GM12801 (cell line): Measurements from ENCODE around the gene GTF2A1.

Source experiments
- CTCF ChIP-seq: IDR thresholded peaks from one replicate; pipeline ENCODE4 v1.5.1; 2011; ENCODE audit warnings: control low read depth; ENCODE audit not compliant: insufficient read length; ENCODE audit errors: extremely low read depth

The GTF2A1 gene

GRCh38 chr14:81208489-81208888, 12.3 kb downstream of the GTF2A1 start:
- no peak for TF ChIP-seq CTCF

GRCh38 chr14:81206115-81206514, 14.6 kb downstream of the GTF2A1 start:
- no peak for TF ChIP-seq CTCF

- TF ChIP-seq CTCF = no peak
Observed at GRCh38 chr14:81205639-81206038, 15.1 kb downstream of the GTF2A1 start.

GRCh38 chr14:81200054-81200453, 20.7 kb downstream of the GTF2A1 start:
- no peak for TF ChIP-seq CTCF

- TF ChIP-seq CTCF = no peak
Observed at GRCh38 chr14:81199084-81199483, 21.7 kb downstream of the GTF2A1 start.

- TF ChIP-seq CTCF = no peak
Observed at GRCh38 chr14:81198651-81199050, 22.1 kb downstream of the GTF2A1 start.

- no peak for TF ChIP-seq CTCF
Observed at GRCh38 chr14:81193924-81194633, 26.7 kb downstream of the GTF2A1 start.

GRCh38 chr14:81192594-81192993, 28.2 kb downstream of the GTF2A1 start:
- no peak for TF ChIP-seq CTCF
